Measurements from ENCODE around the gene SUZ12.
"Not testable (repeated sequence)": the region's sequence is repeated elsewhere in the genome, so short reads cannot be mapped to it uniquely, and the experiment has no call there.

GRCh38 chr17:31974269-31975071 is 37.7 kb downstream of the SUZ12 start:
- TF ChIP-seq CTCF (IDR thresholded peaks at IDR 0.05; ENCODE audit: poor library complexity); EZH2phosphoT487 (IDR thresholded peaks at IDR 0.05; ENCODE audit: low read depth, severe bottlenecking, unreplicated experiment): not testable (repeated sequence)

All from hepatocyte (in vitro differentiated cells).